Bronchial epithelial cell (primary cell): ENCODE measurements around the gene IP6K1. TPM values are rescaled to one million over a fixed set of nuclear protein-coding genes. Genes with fewer than 3 reads are reported as not detected.

Experiments used
- DNase-seq: peaks from one replicate; pipeline ENCODE4 v3.0.0-alpha.2; 2010; ENCODE audit warnings: low read depth
- FAIRE-seq: peaks from 2 replicates; lab custom pipeline; 2011; peaks lifted over from hg19 to GRCh38; lab: Jason Lieb, UNC
- H3K27me3 ChIP-seq: 2 replicates; pipeline ENCODE4 v1.5.1; 2011; ENCODE audit warnings: low read length; ENCODE audit not compliant: control insufficient read depth, insufficient read depth
- H3K36me3 ChIP-seq: 2 replicates; pipeline ENCODE4 v1.5.1; 2011; ENCODE audit warnings: low read length; ENCODE audit not compliant: control insufficient read depth, insufficient read depth
- H3K4me3 ChIP-seq: 2 replicates; pipeline ENCODE4 v1.5.1; 2011; ENCODE audit warnings: mild to moderate bottlenecking, low read depth, low read length, control low read depth
- total RNA-seq: library from RNA; depleted of rRNA; stranded (reverse); fragments of >200 nt; gene quantifications from 2 replicates; pipeline ENCODE4 v1.2.1, GENCODE V29; 2014
- TF ChIP-seq, protein P1 (sequence below): IDR thresholded peaks from 2 replicates; pipeline ENCODE4 v1.5.1; 2011; ENCODE audit warnings: mild to moderate bottlenecking, moderate library complexity, low read length, control low read depth, inconsistent platforms; ENCODE audit not compliant: insufficient read depth, severe bottlenecking

IP6K1 gene
- total RNA-seq, 1 donor from 2014 or later, result 20.3 TPM

DNA sequence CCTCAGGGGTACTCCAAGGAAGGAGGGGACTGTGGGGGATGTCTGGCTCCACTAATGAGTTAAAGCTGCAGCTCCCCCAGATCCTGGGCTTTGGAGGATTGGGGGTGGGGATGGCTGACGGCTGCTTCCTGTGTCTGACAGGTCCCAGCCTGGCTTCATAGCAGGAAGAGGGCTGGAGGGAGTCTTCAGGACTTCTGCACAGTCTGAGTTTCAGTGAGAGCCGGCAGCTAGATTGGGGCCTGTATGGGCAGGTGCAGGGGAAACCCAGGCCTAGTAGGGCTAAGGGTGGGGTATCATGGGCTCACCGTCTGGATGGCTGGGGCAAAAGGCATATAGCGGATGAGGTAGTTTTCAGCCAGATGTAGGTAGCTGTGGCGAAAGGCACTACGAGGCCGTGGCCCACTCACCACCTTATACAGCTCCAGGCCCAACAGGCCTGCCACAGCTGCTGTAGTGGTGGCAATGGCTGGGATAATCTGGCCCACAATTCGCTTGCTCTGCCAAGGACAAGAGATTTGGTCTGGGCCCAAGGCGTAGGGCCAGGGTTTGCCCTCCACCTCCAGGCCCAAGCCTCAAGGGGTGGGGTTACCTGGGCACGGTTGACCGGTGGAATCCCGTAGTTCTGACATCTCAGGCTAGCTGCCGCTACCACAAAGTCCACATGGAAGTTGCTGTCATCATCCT lies 21.2 kb upstream of the IP6K1 start:
- TF ChIP-seq, protein P1, sequence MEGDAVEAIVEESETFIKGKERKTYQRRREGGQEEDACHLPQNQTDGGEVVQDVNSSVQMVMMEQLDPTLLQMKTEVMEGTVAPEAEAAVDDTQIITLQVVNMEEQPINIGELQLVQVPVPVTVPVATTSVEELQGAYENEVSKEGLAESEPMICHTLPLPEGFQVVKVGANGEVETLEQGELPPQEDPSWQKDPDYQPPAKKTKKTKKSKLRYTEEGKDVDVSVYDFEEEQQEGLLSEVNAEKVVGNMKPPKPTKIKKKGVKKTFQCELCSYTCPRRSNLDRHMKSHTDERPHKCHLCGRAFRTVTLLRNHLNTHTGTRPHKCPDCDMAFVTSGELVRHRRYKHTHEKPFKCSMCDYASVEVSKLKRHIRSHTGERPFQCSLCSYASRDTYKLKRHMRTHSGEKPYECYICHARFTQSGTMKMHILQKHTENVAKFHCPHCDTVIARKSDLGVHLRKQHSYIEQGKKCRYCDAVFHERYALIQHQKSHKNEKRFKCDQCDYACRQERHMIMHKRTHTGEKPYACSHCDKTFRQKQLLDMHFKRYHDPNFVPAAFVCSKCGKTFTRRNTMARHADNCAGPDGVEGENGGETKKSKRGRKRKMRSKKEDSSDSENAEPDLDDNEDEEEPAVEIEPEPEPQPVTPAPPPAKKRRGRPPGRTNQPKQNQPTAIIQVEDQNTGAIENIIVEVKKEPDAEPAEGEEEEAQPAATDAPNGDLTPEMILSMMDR, result no peak
- no peaks in the 10 kb centered on the region for H3K27me3 ChIP-seq
- FAIRE-seq (no peak), DNase-seq (peak; percentile 77)
- no peak overlapping the region for H3K4me3 ChIP-seq
- H3K36me3 ChIP-seq, result peaks cover 5% of the 10 kb centered on the region

DNA sequence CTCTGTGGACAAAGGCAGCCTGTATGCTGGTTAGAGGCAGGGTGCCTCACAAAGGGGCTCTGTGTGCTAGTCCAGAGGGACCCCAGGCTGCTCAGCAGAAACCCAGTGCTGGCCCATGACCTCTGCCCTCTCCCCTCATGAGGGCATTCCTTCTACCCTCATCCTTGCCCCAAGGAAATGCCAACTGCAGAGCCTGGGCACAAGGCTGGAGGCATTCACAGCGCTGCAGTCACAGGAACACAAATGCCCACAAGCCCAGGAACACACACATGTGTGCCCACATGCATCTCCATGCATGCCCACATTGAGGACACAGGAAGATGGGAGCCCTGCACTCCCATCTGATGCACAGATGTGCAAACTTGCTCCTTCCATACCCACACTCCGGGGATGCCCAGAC lies 20.5 kb upstream of the IP6K1 start:
- DNase-seq, result no peak
- H3K36me3 ChIP-seq, result peaks cover 5% of the 10 kb centered on the region
- FAIRE-seq, result no peak
- no peak overlapping the region for H3K4me3 ChIP-seq
- TF ChIP-seq, protein P1, result no peak
- no peaks in the 10 kb centered on the region for H3K27me3 ChIP-seq

DNA sequence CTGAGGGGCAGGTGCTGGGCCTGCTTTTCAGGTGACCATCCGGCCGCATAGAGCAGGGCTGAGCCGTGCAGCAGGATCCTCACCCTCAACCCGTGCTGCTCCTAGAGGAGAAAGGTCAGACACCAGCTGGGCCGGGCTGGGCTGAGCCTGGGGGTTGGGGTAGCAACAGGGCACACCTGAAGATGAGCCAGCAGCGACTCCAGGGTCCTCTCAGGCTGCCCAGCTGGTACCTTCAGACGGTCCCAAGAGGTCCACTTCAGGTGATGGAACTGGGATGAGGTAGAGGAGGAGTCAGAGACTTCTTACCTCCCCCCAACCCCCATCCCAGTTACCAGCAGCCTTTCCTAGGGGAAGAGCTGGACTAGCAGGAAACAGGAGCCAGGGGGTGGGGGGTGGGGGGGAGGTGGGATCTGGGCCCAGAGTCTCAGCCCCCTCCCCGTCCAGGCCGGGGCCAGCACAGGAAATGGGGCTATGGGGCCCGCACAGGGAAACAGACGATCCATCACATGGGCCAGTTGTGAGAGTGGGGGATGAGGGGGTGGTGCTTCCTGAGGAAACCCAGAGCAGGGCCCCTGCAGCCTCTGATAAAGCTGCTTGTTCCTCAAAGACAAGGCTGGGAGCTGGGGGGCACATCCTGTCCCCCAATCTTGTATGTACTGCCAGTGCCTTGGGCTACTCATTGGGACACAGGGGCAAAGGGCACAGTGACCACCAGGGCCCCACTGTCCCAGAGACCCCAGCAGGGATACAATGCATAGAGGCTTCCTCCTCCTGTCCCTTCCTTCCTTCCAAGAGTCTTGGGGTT lies 19.8 kb upstream of the IP6K1 start:
- FAIRE-seq, result peak; percentile 43
- Histone ChIP-seq H3K36me3 (peaks cover 5% of the 10 kb centered on the region), H3K4me3 (no peak overlapping the region), H3K27me3 (no peaks in the 10 kb centered on the region)
- TF ChIP-seq, protein P1, result no peak
- DNase-seq, result no peak

DNA sequence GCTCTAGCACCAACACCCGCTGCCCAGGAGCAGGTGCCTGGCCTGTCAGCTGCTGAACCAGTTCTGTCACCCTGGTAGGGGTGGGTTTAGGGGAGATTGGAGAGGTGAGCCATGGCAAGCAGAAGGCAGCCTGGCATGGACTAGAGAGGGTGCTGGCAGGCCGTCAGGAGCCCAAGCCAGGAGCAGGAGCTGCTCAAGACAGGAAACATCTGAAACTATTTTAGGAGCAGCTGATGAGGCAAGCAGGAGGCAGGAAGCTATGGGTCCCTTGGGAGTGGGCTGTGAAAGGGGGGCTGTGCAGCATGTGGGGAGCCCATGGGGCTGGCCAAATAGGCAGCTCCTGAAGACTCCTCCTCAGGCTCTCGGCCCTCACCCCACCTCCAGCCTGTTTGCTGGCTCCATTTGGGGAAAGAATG lies 19.0 kb upstream of the IP6K1 start:
- TF ChIP-seq, protein P1, result no peak
- H3K36me3 ChIP-seq, result peaks cover 5% of the 10 kb centered on the region
- no peak overlapping the region for H3K4me3 ChIP-seq
- FAIRE-seq (no peak), DNase-seq (no peak)
- H3K27me3 ChIP-seq, result no peaks in the 10 kb centered on the region

DNA sequence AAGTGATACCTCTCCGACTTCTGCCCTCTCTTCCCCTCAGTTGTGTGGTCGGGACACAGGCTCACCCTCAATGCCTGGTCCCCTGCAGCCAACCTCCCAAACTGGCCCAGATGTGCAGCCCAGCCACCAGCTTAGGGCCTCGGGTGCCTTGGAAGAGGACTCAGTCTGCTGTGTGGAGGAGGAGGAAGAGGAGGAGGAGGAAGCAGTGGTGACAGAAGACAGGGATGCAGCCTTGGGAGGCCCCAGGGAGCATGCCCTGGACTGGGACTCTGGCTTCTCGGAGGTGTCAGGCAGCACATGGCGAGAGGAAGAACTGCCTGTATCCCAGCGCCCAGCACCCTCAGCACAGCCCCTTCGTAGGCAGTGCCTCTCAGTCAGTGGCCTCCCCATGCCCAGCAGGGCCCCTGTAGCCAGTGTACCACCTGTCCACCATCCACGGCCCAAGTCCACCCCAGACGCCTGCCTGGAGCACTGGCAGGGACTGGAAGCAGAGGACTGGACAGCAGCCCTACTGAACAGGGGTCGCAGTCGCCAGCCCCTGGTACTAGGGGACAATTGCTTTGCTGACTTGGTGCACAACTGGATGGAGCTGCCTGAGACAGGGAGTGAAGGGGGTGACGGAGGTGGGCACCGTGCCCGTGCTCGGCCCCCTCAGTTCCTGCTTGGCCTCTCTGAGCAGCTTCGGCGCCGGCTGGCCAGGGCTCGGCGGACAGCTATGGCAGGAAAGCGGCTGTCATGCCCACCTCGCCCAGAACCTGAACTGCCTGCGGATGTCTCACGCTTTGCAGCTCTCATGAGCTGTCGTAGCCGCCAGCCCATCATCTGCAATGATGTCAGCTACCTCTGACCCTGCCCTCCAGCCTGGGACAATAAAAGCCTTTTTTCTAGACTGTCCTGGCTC lies 18.0 kb upstream of the IP6K1 start:
- TF ChIP-seq, protein P1, result no peak
- Histone ChIP-seq H3K4me3 (peak overlapping the region; percentile 80), H3K27me3 (no peaks in the 10 kb centered on the region), H3K36me3 (peaks cover 5% of the 10 kb centered on the region)
- FAIRE-seq, result no peak
- DNase-seq, result no peak
